ACC112 (cell line): Measurements from ENCODE around the gene FBXL13.
"Not testable (repeated sequence)": the region's sequence is repeated elsewhere in the genome, so short reads cannot be mapped to it uniquely, and the experiment has no call there.

Experiments used
- H2AFZ ChIP-seq: fragments of 200-600 bp; sonication (generic); one replicate; pipeline ENCODE4 v1.6.0; 2017; ENCODE audit warnings: antibody characterized with exemption, low read length; ENCODE audit not compliant: unreplicated experiment
- H3K27ac ChIP-seq: fragments of 200-600 bp; sonication (generic); 2 replicates; pipeline ENCODE4 v1.5.1; 2014; ENCODE audit warnings: low read depth, mild to moderate bottlenecking, antibody characterized with exemption, low read length, moderate library complexity
- H3K27me3 ChIP-seq: fragments of 200-600 bp; sonication (generic); 2 replicates; pipeline ENCODE4 v1.6.1; 2014; ENCODE audit warnings: mild to moderate bottlenecking, antibody characterized with exemption, low read length, moderate library complexity, mixed read lengths; ENCODE audit not compliant: insufficient read depth
- H3K36me3 ChIP-seq: fragments of 200-600 bp; sonication (generic); 2 replicates; pipeline ENCODE4 v1.6.1; 2016; ENCODE audit warnings: mild to moderate bottlenecking, antibody characterized with exemption, low read length, moderate library complexity, mixed read lengths; ENCODE audit not compliant: insufficient read depth
- H3K4me1 ChIP-seq: fragments of 200-600 bp; sonication (generic); one replicate; pipeline ENCODE4 v1.6.1; 2016; ENCODE audit warnings: low read length, mixed read lengths; ENCODE audit not compliant: insufficient read depth, unreplicated experiment, control insufficient read depth
- H3K4me3 ChIP-seq: fragments of 200-600 bp; sonication (generic); 2 replicates; pipeline ENCODE4 v1.5.1; 2014; ENCODE audit warnings: mild to moderate bottlenecking, low read depth, low read length
- H3K79me2 ChIP-seq: fragments of 200-600 bp; sonication (generic); one replicate; pipeline ENCODE4 v1.6.0; 2016; ENCODE audit warnings: low read length; ENCODE audit not compliant: control insufficient read depth, unreplicated experiment, insufficient read depth

Gene FBXL13

DNA sequence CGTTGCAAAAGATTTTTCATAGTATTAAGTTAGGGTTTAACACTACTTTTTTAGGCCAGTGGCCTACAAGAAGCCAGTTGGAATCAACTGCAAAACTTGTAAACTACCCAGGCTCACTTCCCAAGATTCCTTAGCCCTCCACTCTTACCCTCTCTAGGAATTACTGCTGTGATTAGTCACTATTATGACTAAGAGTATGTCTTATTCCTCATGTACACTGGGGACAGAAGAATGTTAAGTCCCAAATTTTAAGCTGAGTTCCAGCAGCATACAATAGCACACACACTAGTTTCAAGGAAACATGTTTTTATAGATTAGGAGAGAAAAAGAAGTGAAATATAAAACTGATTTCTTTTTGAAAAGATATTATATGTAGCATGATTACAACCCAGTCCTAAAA is 42.8 kb downstream of the FBXL13 start:
- Histone ChIP-seq H3K27ac (no peak overlapping the region), H3K27me3 (no peaks in the 10 kb centered on the region), H3K4me1 (no peaks in the 10 kb centered on the region), H2AFZ (no peak overlapping the region), H3K36me3 (no peaks in the 10 kb centered on the region), H3K79me2 (no peaks in the 10 kb centered on the region), H3K4me3 (no peak overlapping the region)

DNA sequence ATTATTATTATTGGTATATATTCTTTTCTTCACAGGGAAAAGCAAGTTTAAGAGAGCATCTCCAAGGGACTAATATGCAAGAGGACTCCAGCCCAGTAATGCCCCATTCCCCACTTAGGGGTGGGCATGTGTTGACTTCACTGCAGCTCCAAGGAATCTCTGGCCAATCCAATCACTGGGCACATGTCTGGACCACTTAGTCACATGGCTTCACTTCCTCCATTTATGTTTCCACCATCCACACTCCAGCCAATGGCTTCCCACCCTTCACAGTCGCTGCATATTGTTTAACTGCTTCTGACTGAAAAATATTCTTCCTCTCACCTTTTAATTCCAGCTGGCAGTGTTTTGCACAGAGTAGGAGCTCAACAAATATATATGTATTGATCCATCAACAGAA is 43.6 kb downstream of the FBXL13 start:
- Histone ChIP-seq H3K4me3 (no peak overlapping the region), H3K27ac (no peak overlapping the region), H2AFZ (no peak overlapping the region), H3K36me3 (no peaks in the 10 kb centered on the region), H3K4me1 (no peaks in the 10 kb centered on the region), H3K79me2 (no peaks in the 10 kb centered on the region), H3K27me3 (no peaks in the 10 kb centered on the region)

DNA sequence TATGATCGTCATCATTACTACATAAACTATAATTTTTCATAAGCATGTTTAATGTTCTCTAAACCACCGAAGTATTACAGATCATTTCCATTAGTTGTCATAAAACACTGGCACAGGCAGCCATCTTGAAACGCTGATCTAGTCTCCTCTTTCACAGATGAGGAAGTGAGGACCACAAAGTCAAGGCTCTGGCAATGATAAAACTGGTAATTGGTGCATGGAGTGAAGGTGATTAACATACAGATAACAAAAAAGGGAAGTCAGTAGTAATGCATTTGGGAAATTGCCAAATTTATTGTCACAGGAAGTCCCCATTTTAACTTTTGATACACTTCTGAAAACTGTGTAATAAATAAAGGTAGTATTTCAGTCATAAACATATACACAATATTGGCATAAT is 49.3 kb downstream of the FBXL13 start:
- Histone ChIP-seq H3K4me1 (no peaks in the 10 kb centered on the region), H3K27me3 (no peaks in the 10 kb centered on the region), H3K36me3 (no peaks in the 10 kb centered on the region), H3K79me2 (no peaks in the 10 kb centered on the region), H3K27ac (no peak overlapping the region), H2AFZ (no peak overlapping the region), H3K4me3 (no peak overlapping the region)

DNA sequence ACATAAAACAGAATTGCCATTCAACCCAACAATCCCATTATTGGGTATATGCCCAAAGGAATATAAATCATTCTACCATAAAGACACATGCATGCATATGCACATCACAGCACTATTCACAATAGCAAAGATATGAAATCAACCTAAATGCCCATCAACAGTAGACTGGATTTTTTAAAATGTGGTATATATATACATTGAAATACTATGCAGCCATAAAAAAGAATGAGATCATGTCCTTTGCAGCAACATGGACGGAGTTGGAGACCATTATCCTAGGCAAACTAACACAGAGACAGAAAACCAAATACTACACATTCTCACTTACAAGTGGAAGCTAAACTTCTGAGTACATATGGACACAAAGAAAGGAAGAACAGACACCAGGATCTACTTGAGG is 51.0 kb downstream of the FBXL13 start:
- H3K4me1 ChIP-seq, H2AFZ ChIP-seq, H3K36me3 ChIP-seq, H3K4me3 ChIP-seq, H3K27me3 ChIP-seq, H3K27ac ChIP-seq, H3K79me2 ChIP-seq: not testable (repeated sequence)

DNA sequence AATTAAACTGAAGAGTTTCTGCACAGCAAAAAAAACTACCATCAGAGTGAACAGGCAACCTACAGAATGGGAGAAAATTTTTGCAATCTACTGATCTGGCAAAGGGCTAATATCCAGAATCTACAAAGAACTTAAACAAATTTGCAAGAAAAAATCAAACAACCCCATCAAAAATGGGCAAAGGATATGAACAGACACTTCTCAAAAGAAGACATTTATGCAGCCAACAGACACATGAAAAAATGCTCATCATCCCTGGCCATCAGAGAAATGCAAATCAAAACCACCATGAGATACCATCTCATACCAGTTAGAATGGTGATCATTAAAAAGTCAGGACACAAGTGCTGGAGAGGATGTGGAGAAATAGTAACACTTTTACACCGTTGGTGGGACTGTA is 53.1 kb downstream of the FBXL13 start:
- not testable (repeated sequence) for H3K36me3 ChIP-seq, H3K79me2 ChIP-seq, H3K4me1 ChIP-seq, H2AFZ ChIP-seq, H3K27me3 ChIP-seq, H3K27ac ChIP-seq, H3K4me3 ChIP-seq

DNA sequence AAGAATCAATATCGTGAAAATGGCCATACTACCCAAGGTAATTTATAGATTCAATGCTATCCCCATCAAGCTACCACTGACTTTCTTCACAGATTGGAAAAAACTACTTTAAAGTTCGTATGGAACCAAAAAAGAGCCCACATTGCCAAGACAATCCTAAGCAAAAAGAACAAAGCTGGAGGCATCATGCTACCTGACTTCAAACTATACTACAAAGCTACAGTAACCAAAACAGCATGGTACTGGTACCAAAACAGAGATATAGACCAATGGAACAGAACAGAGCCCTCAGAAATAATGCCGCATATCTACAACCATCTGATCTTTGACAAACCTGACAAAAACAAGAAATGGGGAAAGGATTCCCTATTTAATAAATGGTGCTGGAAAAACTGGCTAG is 53.7 kb downstream of the FBXL13 start:
- not testable (repeated sequence) for H3K79me2 ChIP-seq, H3K36me3 ChIP-seq, H3K27me3 ChIP-seq, H2AFZ ChIP-seq, H3K4me1 ChIP-seq, H3K4me3 ChIP-seq, H3K27ac ChIP-seq

DNA sequence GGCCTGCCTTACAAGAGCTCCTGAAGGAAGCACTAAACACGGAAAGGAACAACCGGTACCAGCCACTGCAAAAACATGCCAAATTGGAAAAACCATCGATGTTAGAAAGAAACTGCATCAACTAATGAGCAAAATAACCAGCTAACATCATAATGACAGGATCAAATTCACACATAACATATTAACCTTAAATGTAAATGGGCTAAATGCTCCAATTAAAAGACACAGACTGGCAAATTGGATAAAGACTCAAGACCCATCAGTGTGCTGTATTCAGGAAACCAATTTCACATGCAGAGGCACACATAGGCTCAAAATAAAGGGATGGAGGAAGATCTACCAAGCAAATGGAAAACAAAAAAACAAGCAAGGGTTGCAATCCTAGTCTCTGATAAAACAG is 56.3 kb downstream of the FBXL13 start:
- not testable (repeated sequence) for H3K79me2 ChIP-seq, H2AFZ ChIP-seq, H3K36me3 ChIP-seq, H3K4me1 ChIP-seq, H3K27me3 ChIP-seq, H3K4me3 ChIP-seq, H3K27ac ChIP-seq

DNA sequence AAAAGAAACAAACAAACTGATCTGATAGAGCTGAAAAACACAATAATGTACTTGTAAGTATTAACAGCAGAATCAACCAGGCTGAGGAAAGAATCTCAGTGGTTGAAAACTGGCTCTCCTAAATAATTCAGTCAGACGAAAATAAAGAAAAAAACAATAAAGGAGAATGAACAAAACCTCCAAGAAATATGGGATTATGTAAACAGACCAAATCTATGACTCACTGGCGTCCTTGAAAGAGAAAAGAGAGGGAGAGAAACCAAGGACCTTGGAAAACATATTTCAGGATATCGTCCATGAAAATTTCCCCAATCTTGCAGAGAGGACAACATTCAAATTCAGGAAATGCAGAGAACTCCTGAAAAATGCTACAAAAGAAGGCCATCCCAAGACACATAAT is 62.9 kb downstream of the FBXL13 start:
- no peaks in the 10 kb centered on the region for H3K36me3 ChIP-seq
- H2AFZ ChIP-seq = no peak overlapping the region
- no peak overlapping the region for H3K27ac ChIP-seq
- no peaks in the 10 kb centered on the region for H3K79me2 ChIP-seq
- no peaks in the 10 kb centered on the region for H3K27me3 ChIP-seq
- no peaks in the 10 kb centered on the region for H3K4me1 ChIP-seq
- no peak overlapping the region for H3K4me3 ChIP-seq

DNA sequence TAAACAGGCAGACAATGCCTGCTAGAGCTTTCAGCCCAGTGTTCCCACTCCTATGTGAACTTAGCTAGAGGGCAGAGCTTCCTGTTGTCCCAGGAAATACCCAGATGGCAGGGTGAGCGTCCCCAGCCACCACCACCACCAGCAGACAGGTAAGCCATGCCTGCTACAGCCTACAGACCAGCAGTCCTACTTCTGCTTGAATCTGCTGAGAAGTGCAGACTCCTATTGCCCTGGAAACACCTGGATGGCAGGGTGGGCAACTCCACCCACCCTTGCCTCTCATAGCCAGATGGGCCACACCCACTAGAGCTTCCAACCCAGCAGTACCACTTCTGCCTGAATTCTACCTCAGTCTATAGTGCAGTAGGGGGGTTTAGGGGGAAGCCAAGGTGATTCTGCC is 64.4 kb downstream of the FBXL13 start:
- no peaks in the 10 kb centered on the region for H3K36me3 ChIP-seq
- no peaks in the 10 kb centered on the region for H3K4me1 ChIP-seq
- H3K79me2 ChIP-seq = no peaks in the 10 kb centered on the region
- H3K27me3 ChIP-seq = no peaks in the 10 kb centered on the region
- no peak overlapping the region for H3K4me3 ChIP-seq
- no peak overlapping the region for H2AFZ ChIP-seq
- H3K27ac ChIP-seq = no peak overlapping the region

DNA sequence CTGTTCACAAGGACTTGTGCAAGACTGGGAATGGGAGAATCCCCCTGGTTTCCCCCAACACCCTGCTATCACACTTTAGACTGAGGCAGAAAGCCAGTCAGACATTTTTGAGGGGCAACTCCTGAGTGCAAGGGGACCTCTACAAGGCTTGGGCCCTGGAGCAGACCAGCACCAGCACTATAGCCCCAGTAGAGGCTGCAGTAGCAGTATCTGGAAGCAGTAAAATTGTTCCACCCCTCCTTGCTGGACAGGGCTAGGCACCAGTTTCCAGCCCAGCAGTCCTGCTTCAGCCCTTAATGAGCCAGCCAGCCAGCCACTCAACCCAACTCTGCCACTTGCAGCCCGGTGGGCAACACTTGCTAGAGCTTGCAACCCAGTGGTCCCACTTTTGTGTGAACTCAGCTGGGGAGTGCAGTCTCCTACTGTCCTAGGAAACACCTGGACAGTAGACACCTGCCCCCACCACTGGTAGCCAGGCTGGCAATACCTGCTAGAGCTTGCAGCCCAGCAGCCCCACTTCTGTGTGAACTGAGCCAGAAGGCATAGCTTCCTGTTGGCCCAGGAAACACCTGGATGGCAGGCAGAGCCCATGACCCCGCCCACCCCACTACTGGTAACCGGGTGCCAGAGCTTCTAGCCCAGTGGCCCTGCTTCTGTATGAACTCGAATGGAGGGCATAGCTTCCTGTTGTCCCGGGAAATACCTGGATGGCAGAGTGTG is 65.0 kb downstream of the FBXL13 start:
- Histone ChIP-seq H3K36me3 (no peaks in the 10 kb centered on the region), H3K4me3 (no peak overlapping the region), H3K4me1 (no peaks in the 10 kb centered on the region), H3K27ac (no peak overlapping the region), H2AFZ (no peak overlapping the region), H3K79me2 (no peaks in the 10 kb centered on the region), H3K27me3 (no peaks in the 10 kb centered on the region)

DNA sequence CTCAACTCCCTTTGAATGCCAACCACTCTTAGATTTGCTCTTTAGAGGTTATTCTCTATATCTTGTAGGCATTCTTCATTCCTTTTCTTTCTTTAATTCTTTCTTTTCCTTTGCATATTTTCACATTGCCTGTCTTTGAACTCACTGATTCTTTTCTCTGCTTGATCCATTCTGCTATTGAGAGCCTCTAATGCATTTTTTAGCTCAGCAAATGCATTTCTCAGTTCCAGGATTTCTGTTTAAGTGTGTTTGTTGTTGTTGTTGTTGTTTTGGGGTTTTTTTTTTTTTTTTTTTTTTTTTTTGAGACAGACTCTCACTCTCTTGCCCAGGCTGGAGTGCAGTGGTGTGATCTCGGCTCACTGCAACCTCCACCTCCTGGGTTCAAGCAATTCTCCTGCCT is 71.6 kb downstream of the FBXL13 start:
- H3K27me3 ChIP-seq = no peaks in the 10 kb centered on the region
- no peaks in the 10 kb centered on the region for H3K36me3 ChIP-seq
- no peak overlapping the region for H2AFZ ChIP-seq
- no peaks in the 10 kb centered on the region for H3K4me1 ChIP-seq
- H3K79me2 ChIP-seq = no peaks in the 10 kb centered on the region
- no peak overlapping the region for H3K4me3 ChIP-seq
- no peak overlapping the region for H3K27ac ChIP-seq
